Pancreas (tissue), 10 donors: Measurements from ENCODE around the gene NPLOC4. TPM values are rescaled to one million over a fixed set of nuclear protein-coding genes. Genes with fewer than 3 reads are reported as not detected.
A peak's percentile ranks its signal among the peaks of the same experiment; 100 is the strongest.
"Not testable (repeated sequence)": the region's sequence is repeated elsewhere in the genome, so short reads cannot be mapped to it uniquely, and the experiment has no call there.

Experiments used
- ATAC-seq, 4 donors: fragments of 200-7000 bp; cut with Tn5 transposase; one replicate each; pipeline versions ENCODE4 v1.8.0 to v1.9.1; 2020; ENCODE audit warnings: mild to moderate bottlenecking in 4 of 4, moderate library complexity in 4 of 4
- DNase-seq, 6 donors: peaks; one replicate each; pipeline ENCODE4 v3.0.0-alpha.2; 2020
- FAIRE-seq: peaks from 2 replicates; lab custom pipeline; 2012; peaks lifted over from hg19 to GRCh38; lab: Jason Lieb, UNC
- H3K27ac ChIP-seq, 4 donors: fragments of 200-600 bp; sonication (generic); 1 replicate in 3 of 4; 2 replicates in 1 of 4; pipeline versions ENCODE4 v1.5.0 to v1.8.0; 2020
- H3K27me3 ChIP-seq, 4 donors: fragments of 200-600 bp; one replicate each; pipeline ENCODE4 v1.8.0; 2021
- H3K36me3 ChIP-seq, 3 donors: fragments of 200-600 bp; sonication (generic) in 1 of 3; one replicate each; pipeline versions ENCODE4 v1.5.0 to v1.8.0; 2020 to 2021
- H3K4me1 ChIP-seq, 3 donors: fragments of 200-600 bp; one replicate each; pipeline ENCODE4 v1.8.0; 2021
- H3K4me3 ChIP-seq, 4 donors: fragments of 200-600 bp; sonication (generic) in 2 of 4; one replicate each; pipeline versions ENCODE4 v1.5.0 to v1.8.0; 2020 to 2021
- H3K9me3 ChIP-seq, 4 donors: fragments of 200-600 bp; one replicate each; pipeline ENCODE4 v1.8.0; 2021
- CTCF ChIP-seq, 4 donors: fragments of 200-600 bp; sonication (generic) in 3 of 4; IDR thresholded peaks; one replicate each; pipeline versions ENCODE4 v1.5.0 to v1.8.0; 2021; ENCODE audit warnings: antibody characterized with exemption in 4 of 4
- WGBS, 2 donors: extraction: QIAGEN DNeasy Blood & Tissue Kit; methylation state at CpG; one replicate each; pipeline ENCODE4 v1.1.7; 2013; 5-methylcytosine and 5-hydroxymethylcytosine counted together
- intact Hi-C, 3 donors: fragments of 100-400 bp; cut with DNase I; formaldehyde crosslinking; loops; one replicate each; pipeline versions ENCODE4 v1.11.1 to v1.14.2; 2022
- polyA plus RNA-seq, 2 donors: library from polyadenylated mRNA; stranded (reverse); fragments of 200-250 nt; gene quantifications; one replicate each; pipeline ENCODE4 v1.2.3, GENCODE V29; 2013
- total RNA-seq, 6 donors: library from RNA; stranded (reverse); fragmentation: NEBNext Ultra II Directional in 4 of 6; extraction: Animal tissue kit (Norgen Biotek cat#: 25700) in 4 of 6; gene quantifications; one replicate each; pipeline versions ENCODE4 v1.2.1 to v1.2.4, GENCODE V29; 2021 to 2023
- donor health status: healthy with polysubstance abuse.
- donor health status: DM: no; HTN: no; CAD: no; lungs with moderate emphysema.
- donor health status: DM: no; HTN: no; CAD: no.
- donor health status: control.
- donor health status: control.
- donor health status: Bipolar disorder and iron deficiency.
- donor health status: DM: yes; HTN: yes; CAD: no.
- donor health status: DM: no; HTN: no; CAD: no.
- donor health status: DM: no; HTN: no; CAD: no.
- donor health status: DM: yes; HTN: yes; CAD: no.

NPLOC4 gene
- total and polyA plus RNA-seq, 8 donors: 32.5 to 54.8 (median 35.3) TPM

- H3K27ac ChIP-seq: no peak overlapping the region
- H3K4me1 ChIP-seq: peaks cover 6 to 15% (median 10%) of the 10 kb centered on the region in 3 donors
- no peak for TF ChIP-seq CTCF (IDR thresholded peaks at IDR 0.05)
- DNase-seq (no peak), ATAC-seq (no peak), FAIRE-seq (no peak)
- intact Hi-C loops: no loop called here
- H3K4me3 ChIP-seq: no peak overlapping the region
- H3K9me3 ChIP-seq: no peaks in the 10 kb centered on the region
- 82 to 89% methylated on average over 11 of the region's 11 CpGs for WGBS, 2 donors
- H3K27me3 ChIP-seq: no peaks in the 10 kb centered on the region
- H3K36me3 ChIP-seq: no peaks in the 10 kb centered on the region
These were observed 43.2 kb upstream of the NPLOC4 start for GRCh38 chr17:81680150-81680549.

- H3K4me1 ChIP-seq: no peaks in the 10 kb centered on the region
- no peak overlapping the region for H3K27ac ChIP-seq
- H3K4me3 ChIP-seq: no peak overlapping the region
- H3K36me3 ChIP-seq: peaks cover 0 to 12% (median 7%) of the 10 kb centered on the region in 3 donors
- FAIRE-seq (no peak), ATAC-seq (peak in 2 of 4 donors; percentile 5 to 20), DNase-seq (peak in 1 of 6 donors; percentile 73)
- no peaks in the 10 kb centered on the region for H3K9me3 ChIP-seq
- H3K27me3 ChIP-seq: no peaks in the 10 kb centered on the region
- WGBS, 2 donors: 82 to 84% methylated on average over 17 of the region's 17 CpGs
- intact Hi-C loops: no loop called here
- no peak for TF ChIP-seq CTCF (IDR thresholded peaks at IDR 0.05)
These were observed 40.0 kb upstream of the NPLOC4 start for GRCh38 chr17:81676906-81677305.

GRCh38 chr17:81675515-81676221, 38.8 kb upstream of the NPLOC4 start:
- peaks cover 0 to 16% (median 12%) of the 10 kb centered on the region in 3 donors for H3K36me3 ChIP-seq
- TF ChIP-seq CTCF (IDR thresholded peaks at IDR 0.05): peak; percentile 40 to 49 (median 46)

GRCh38 chr17:81673561-81674258, 36.8 kb upstream of the NPLOC4 start:
- H3K27me3 ChIP-seq: no peaks in the 10 kb centered on the region
- FAIRE-seq (no peak), ATAC-seq (no peak), DNase-seq (no peak)
- H3K36me3 ChIP-seq: peaks cover 0 to 16% (median 12%) of the 10 kb centered on the region in 3 donors
- no peak for TF ChIP-seq CTCF (IDR thresholded peaks at IDR 0.05)
- WGBS, 2 donors: 81% methylated on average over 18 of the region's 18 CpGs
- intact Hi-C loops: no loop called here
- no peak overlapping the region for H3K4me3 ChIP-seq
- no peaks in the 10 kb centered on the region for H3K9me3 ChIP-seq
- no peak overlapping the region for H3K27ac ChIP-seq
- H3K4me1 ChIP-seq: no peaks in the 10 kb centered on the region

More at GRCh38 chr17:81675515-81676221, 38.8 kb upstream of the NPLOC4 start:
- FAIRE-seq, intact Hi-C loops, H3K9me3 ChIP-seq, H3K27ac ChIP-seq, H3K4me3 ChIP-seq, H3K4me1 ChIP-seq, H3K27me3 ChIP-seq: not testable (repeated sequence)
- ATAC-seq (peak in 1 of 4 donors; percentile 45), DNase-seq (peak in 1 of 6 donors; percentile 53)
- WGBS, 2 donors: 32 to 42% methylated on average over 18 of the region's 18 CpGs
